H1 (cell line): Measurements from ENCODE around the gene DPF3. TPM values are rescaled to one million over a fixed set of nuclear protein-coding genes. Genes with fewer than 3 reads are reported as not detected.

Experiments
- ASH2L ChIP-seq: fragments of 200-600, 300-600 bp; sonication (generic); IDR thresholded peaks from one replicate; pipeline ENCODE4 v1.7.1; 2017; ENCODE audit warnings: low read length
- EGR1 ChIP-seq: IDR thresholded peaks from 2 replicates; pipeline ENCODE4 v1.6.1; 2011; ENCODE audit warnings: low read depth, low read length, borderline replicate concordance
- GTF2F1 ChIP-seq: IDR thresholded peaks from 2 replicates; pipeline ENCODE4 v1.6.1; 2012; ENCODE audit warnings: low read depth, low read length, improper control_type of control experiment, borderline replicate concordance
- KDM4A ChIP-seq: IDR thresholded peaks from one replicate; pipeline ENCODE4 v1.7.1; 2012; ENCODE audit warnings: low read depth, mild to moderate bottlenecking, moderate library complexity, low read length, inconsistent platforms; ENCODE audit not compliant: severe bottlenecking
- MAFK ChIP-seq: IDR thresholded peaks from 2 replicates; pipeline ENCODE4 v1.6.1; 2012; ENCODE audit warnings: low read depth, mild to moderate bottlenecking, improper control_type of control experiment, low read length
- RXRA ChIP-seq: IDR thresholded peaks from 2 replicates; pipeline ENCODE4 v1.6.1; 2011; ENCODE audit warnings: low read depth, mild to moderate bottlenecking, low read length, moderate library complexity; ENCODE audit not compliant: insufficient read depth
- SUZ12 ChIP-seq: fragments of 200-600 bp; sonication (generic); IDR thresholded peaks from 2 replicates; pipeline ENCODE4 v1.6.1; 2012; ENCODE audit warnings: mild to moderate bottlenecking, inconsistent platforms, low read length, moderate library complexity, mixed read lengths
- TBP ChIP-seq: IDR thresholded peaks from 2 replicates; pipeline ENCODE4 v1.6.1; 2011; ENCODE audit warnings: low read depth, low read length, improper control_type of control experiment
- TEAD4 ChIP-seq: IDR thresholded peaks from 2 replicates; pipeline ENCODE4 v1.6.1; 2012; ENCODE audit warnings: low read depth, low read length, inconsistent platforms, mixed read lengths
- YY1 ChIP-seq: IDR thresholded peaks from 2 replicates; pipeline ENCODE4 v1.6.1; 2011; ENCODE audit warnings: low read depth, mild to moderate bottlenecking, low read length
- ZNF274 ChIP-seq: IDR thresholded peaks from 2 replicates; pipeline ENCODE4 v1.7.0; 2012; ENCODE audit warnings: low read length, borderline replicate concordance; ENCODE audit errors: extremely low read depth
- polyA plus RNA-seq, 7 experiments: library from polyadenylated mRNA; depleted of rRNA in 3 of 7; stranded (reverse) in 5 of 7; unstranded in 2 of 7; fragments of >200 nt in 5 of 7; fragments of 200-250 nt in 2 of 7; gene quantifications; 1 replicate in 5 of 7; 2 replicates in 1 of 7; 4 replicates in 1 of 7; pipeline versions ENCODE4 v1.2.1 to v1.2.3, GENCODE V29; 2011 to 2013; ENCODE audit warnings: missing spikeins in 2 of 7, mixed read lengths in 2 of 7
- total RNA-seq: library from RNA; stranded (reverse); fragmentation: NEBNext Ultra II Directional; extraction: Animal tissue kit (Norgen Biotek cat#: 25700); gene quantifications from 2 replicates; pipeline ENCODE4 v1.2.1, GENCODE V29; 2021
- TF ChIP-seq, protein P1 (sequence below): fragments of 300-600 bp; sonication (generic); IDR thresholded peaks from 2 replicates; pipeline ENCODE4 v1.7.1; 2012; ENCODE audit warnings: low read length, moderate library complexity, mild to moderate bottlenecking, inconsistent platforms; ENCODE audit not compliant: insufficient replicate concordance

The DPF3 gene
- total and polyA plus RNA-seq, 2 of the 8 experiments (the other 6 are each of a cell fraction or from before 2014, with no cell fraction given): 0.19 TPM; not detected in 1

DNA sequence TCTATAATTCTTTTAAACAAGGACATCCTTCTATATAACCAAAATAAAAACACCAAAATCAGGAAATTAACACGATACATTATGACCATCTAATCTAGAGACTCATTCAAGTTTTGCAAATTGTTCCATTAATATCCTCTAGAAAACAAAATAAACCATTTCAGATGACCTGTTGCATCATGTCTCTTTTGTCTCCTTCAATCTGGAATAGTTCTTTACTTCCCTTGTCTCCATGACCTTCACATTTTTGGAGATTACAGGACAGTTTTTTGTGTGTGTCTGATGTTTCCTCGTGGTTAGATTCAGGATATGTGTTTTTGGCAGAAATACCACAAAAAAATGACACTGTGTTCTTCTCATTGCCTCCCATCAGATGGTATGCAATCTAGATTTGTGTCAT lies 19.9 kb upstream of the DPF3 start (continued):
- TF ChIP-seq, protein P1, sequence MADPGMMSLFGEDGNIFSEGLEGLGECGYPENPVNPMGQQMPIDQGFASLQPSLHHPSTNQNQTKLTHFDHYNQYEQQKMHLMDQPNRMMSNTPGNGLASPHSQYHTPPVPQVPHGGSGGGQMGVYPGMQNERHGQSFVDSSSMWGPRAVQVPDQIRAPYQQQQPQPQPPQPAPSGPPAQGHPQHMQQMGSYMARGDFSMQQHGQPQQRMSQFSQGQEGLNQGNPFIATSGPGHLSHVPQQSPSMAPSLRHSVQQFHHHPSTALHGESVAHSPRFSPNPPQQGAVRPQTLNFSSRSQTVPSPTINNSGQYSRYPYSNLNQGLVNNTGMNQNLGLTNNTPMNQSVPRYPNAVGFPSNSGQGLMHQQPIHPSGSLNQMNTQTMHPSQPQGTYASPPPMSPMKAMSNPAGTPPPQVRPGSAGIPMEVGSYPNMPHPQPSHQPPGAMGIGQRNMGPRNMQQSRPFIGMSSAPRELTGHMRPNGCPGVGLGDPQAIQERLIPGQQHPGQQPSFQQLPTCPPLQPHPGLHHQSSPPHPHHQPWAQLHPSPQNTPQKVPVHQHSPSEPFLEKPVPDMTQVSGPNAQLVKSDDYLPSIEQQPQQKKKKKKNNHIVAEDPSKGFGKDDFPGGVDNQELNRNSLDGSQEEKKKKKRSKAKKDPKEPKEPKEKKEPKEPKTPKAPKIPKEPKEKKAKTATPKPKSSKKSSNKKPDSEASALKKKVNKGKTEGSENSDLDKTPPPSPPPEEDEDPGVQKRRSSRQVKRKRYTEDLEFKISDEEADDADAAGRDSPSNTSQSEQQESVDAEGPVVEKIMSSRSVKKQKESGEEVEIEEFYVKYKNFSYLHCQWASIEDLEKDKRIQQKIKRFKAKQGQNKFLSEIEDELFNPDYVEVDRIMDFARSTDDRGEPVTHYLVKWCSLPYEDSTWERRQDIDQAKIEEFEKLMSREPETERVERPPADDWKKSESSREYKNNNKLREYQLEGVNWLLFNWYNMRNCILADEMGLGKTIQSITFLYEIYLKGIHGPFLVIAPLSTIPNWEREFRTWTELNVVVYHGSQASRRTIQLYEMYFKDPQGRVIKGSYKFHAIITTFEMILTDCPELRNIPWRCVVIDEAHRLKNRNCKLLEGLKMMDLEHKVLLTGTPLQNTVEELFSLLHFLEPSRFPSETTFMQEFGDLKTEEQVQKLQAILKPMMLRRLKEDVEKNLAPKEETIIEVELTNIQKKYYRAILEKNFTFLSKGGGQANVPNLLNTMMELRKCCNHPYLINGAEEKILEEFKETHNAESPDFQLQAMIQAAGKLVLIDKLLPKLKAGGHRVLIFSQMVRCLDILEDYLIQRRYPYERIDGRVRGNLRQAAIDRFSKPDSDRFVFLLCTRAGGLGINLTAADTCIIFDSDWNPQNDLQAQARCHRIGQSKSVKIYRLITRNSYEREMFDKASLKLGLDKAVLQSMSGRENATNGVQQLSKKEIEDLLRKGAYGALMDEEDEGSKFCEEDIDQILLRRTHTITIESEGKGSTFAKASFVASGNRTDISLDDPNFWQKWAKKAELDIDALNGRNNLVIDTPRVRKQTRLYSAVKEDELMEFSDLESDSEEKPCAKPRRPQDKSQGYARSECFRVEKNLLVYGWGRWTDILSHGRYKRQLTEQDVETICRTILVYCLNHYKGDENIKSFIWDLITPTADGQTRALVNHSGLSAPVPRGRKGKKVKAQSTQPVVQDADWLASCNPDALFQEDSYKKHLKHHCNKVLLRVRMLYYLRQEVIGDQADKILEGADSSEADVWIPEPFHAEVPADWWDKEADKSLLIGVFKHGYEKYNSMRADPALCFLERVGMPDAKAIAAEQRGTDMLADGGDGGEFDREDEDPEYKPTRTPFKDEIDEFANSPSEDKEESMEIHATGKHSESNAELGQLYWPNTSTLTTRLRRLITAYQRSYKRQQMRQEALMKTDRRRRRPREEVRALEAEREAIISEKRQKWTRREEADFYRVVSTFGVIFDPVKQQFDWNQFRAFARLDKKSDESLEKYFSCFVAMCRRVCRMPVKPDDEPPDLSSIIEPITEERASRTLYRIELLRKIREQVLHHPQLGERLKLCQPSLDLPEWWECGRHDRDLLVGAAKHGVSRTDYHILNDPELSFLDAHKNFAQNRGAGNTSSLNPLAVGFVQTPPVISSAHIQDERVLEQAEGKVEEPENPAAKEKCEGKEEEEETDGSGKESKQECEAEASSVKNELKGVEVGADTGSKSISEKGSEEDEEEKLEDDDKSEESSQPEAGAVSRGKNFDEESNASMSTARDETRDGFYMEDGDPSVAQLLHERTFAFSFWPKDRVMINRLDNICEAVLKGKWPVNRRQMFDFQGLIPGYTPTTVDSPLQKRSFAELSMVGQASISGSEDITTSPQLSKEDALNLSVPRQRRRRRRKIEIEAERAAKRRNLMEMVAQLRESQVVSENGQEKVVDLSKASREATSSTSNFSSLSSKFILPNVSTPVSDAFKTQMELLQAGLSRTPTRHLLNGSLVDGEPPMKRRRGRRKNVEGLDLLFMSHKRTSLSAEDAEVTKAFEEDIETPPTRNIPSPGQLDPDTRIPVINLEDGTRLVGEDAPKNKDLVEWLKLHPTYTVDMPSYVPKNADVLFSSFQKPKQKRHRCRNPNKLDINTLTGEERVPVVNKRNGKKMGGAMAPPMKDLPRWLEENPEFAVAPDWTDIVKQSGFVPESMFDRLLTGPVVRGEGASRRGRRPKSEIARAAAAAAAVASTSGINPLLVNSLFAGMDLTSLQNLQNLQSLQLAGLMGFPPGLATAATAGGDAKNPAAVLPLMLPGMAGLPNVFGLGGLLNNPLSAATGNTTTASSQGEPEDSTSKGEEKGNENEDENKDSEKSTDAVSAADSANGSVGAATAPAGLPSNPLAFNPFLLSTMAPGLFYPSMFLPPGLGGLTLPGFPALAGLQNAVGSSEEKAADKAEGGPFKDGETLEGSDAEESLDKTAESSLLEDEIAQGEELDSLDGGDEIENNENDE: no peak
- TF ChIP-seq KDM4A (no peak), EGR1 (no peak), ZNF274 (no peak), MAFK (no peak), RXRA (no peak), YY1 (no peak), GTF2F1 (no peak), TBP (no peak), TEAD4 (no peak), SUZ12 (no peak), ASH2L (no peak)
